Endothelial cell of umbilical vein (primary cell): ENCODE measurements around the gene SNRPN.

Experiments
- CTCF ChIP-seq, 2 donors: IDR thresholded peaks; 1 replicate in 1 of 2; 2 replicates in 1 of 2; pipeline ENCODE4 v1.5.1; 2011; ENCODE audit warnings: low read length in 2 of 2, mild to moderate bottlenecking in 2 of 2, moderate library complexity in 2 of 2, control low read depth in 1 of 2, inconsistent platforms in 1 of 2, low read depth in 1 of 2; ENCODE audit not compliant: insufficient read depth in 1 of 2; ENCODE audit errors: extremely low read depth in 1 of 2
- MAX ChIP-seq: IDR thresholded peaks from 2 replicates; pipeline ENCODE4 v1.6.1; 2011; ENCODE audit not compliant: insufficient read depth, insufficient read length
- POLR2AphosphoS5 ChIP-seq: IDR thresholded peaks from 2 replicates; pipeline ENCODE4 v1.6.1; 2012; ENCODE audit warnings: low read depth, mild to moderate bottlenecking, control low read depth, low read length, moderate library complexity; ENCODE audit not compliant: insufficient read depth

DNA sequence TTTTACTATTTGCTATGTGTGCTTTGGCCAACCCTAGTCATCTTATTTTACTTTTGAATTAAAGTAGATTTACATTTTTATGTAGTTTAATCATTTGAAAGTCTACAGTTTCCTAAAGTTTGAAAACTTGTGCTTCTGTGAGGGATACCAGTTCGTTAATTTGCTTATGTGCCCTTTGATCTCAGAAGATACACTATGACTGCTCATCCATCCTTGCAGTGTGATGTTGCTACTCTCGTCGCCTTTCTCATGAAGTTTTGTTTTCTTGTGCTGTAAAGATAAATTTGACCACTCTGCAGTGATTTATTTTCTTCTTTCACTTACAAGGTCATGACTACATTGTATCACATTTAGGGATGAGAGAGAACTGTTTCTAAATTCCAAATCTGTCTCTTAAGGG, 16.3 kb downstream of the SNRPN start:
- TF ChIP-seq CTCF (IDR thresholded peaks at IDR 0.05; ENCODE audit: extremely low read depth in 1 of 2, insufficient read depth in 1 of 2, low read depth in 1 of 2, low read length in 2 of 2) (no peak), POLR2AphosphoS5 (no peak), MAX (no peak)
